SKM-1 (cell line): ENCODE measurements around the gene TUBA3D.
"Not testable (repeated sequence)": the region's sequence is repeated elsewhere in the genome, so short reads cannot be mapped to it uniquely, and the experiment has no call there.

Experiments
- DNase-seq: peaks from one replicate; lab custom pipeline; 2025; ENCODE audit not compliant: unreplicated experiment; lab: John Stamatoyannopoulos, UW

Gene TUBA3D

DNA sequence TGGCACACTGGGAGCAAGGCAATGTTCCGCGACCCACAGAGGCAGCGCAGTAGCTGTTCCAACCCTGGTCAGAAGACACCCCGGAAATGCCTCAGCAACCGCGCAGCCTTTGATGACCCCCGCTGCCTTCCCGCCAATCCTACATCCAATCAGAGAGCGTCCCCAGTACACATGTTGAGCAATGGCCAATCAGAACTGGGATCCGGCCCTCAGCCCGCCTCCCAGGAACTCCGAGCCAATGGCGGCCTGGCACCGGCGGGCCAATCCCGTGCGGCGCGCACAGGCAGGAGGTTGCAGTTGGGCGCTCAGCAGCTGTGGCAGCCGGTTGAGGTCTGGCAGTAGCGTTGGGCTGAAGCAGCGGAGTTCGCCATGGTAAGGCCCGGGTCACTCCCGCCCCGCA lies at the start of gene TUBA3D:
TUBA3D (plus strand) TSS at position 289 of the 400 bp plus-strand sequence; CDS start at position 370, 81 bp downstream.
- no peak for DNase-seq

DNA sequence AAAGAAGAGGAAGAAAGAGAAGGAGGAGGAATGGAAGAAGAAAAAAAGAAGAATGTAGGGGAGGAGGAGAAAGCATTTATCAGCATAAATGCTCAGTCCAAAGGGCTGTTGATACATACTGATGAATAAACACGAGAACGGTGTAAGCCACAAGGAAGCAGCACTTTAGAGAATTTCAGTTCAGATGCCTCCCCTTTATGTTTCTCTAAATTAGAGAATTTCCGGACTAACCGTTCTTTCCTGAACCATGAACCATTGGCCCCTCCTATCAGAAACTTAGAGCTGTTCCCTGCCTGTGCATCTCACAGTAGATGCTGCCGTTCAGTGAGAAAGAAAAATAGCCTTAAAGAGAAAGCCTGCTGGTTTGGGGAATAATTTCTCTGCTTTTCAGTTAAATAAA lies 49.2 kb upstream of the TUBA3D start:
- DNase-seq: no peak

- no peak for DNase-seq
Observed at GRCh38 chr2:131431336-131431735, 44.6 kb upstream of the TUBA3D start.

DNA sequence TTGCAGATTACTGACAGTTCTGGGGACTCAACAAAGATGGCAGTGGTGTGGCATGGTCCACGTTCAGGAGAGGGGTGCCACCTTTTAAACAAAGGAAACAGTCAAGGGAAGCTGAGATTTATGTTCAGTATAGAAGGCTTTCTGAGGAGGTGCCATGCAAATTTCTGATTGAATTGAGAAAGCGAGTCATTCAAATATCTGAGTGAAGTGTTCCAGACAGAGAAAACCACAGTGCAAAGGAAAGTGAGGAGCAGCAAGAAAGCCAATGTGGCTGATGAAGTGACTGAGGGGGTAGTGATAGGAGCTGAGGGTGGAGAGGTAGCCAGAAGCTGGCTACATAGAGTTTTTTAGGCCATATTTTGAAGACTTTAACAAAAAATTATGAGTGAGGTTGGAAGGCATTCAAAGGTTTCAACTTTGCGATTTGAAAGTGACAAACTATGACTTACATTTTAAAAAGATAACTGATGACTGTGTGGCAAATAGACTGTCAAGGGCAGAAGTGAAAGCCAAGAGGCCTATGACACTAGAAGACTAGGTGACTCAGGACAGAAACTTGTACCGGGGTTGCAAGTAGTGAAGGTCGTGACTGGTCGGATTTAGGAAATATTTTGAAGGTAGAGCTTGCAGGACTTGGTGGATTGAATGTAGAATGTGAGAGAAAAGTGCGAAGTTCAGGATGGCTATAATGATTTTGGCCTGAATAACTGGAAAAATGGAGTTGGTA lies 35.0 kb upstream of the TUBA3D start:
- not testable (repeated sequence) for DNase-seq

DNA sequence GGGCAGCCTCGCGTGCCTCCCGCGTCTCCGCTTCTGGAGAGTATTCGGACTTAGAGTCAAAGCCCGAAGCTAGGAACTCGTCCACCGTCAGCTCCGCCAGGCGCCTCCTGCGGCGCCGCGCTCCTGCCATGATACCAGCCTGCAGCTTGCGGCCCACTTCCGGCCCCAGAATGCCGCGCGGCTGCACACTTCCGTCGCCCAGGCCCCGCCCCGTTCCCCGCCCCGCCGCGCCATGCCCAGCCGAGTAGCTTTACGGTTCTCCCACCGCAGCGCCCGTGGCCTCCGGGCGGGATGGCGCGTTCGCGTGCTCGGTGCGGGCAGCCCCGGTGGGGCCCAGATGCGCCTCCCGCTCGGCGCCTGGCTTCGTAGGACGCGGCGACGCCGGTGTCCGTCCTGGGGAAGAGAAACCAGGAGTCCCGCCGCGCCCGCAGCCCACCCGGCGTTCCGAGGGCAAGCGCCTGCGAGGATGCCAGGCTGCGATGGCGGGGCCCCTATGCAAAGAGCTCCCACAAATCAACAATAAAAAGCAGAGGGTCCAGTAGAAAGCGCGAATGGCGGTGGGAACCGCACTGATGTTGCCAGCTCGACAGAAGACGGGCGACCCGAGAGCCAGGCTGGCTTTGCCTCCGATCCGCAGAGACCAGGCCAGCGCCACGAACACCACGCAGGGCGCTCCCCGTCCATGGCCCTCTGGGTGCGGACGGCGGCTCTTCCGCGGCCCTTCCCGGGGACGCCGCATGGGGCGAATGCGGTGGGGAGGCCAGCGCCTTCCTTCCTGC lies 31.0 kb upstream of the TUBA3D start:
- not testable (repeated sequence) for DNase-seq

DNA sequence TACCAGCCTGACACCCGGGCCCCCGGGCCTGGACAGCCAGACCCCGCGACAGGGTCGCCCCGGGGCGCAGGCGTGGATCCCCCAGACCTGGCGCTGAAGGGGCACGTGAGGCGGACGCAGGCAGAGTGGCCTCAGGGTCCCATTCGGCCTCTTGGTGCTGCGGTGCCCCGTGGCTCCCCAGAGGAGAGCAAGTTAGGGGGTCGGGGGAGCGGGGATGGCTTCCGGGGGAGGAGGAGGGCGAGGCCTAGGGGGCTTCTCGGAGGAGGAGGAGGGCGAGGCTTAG lies 30.5 kb upstream of the TUBA3D start:
- DNase-seq: not testable (repeated sequence)

GRCh38 chr2:131445896-131446295 lies 30.0 kb upstream of the TUBA3D start:
- DNase-seq: no peak

DNA sequence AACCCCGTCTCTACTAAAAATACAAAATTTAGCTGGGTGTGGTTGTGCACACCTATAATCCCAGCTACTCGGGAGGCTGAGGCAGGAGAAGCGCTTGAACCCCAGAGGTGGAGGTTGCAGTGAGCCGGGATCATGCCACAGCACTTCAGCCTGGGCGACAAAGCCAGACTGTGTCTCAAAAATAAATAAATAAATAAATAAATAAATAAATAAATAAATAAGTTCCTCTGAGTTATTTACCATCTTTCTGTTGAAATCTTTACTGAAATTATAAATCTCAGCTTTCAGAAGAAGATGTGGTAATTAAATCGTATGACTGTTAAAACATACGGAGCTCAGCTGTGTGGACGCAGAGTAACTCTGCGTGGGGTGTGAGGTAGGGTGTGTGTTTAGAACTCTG lies 27.9 kb upstream of the TUBA3D start:
- not testable (repeated sequence) for DNase-seq

- DNase-seq: not testable (repeated sequence)
Observed at GRCh38 chr2:131451265-131451949, 24.5 kb upstream of the TUBA3D start.

GRCh38 chr2:131454914-131455313 lies 21.0 kb upstream of the TUBA3D start:
- DNase-seq: not testable (repeated sequence)

- DNase-seq: not testable (repeated sequence)
Observed at GRCh38 chr2:131467722-131468121, 8.2 kb upstream of the TUBA3D start.

- DNase-seq: not testable (repeated sequence)
Observed at GRCh38 chr2:131470944-131471343, 5.0 kb upstream of the TUBA3D start.

DNA sequence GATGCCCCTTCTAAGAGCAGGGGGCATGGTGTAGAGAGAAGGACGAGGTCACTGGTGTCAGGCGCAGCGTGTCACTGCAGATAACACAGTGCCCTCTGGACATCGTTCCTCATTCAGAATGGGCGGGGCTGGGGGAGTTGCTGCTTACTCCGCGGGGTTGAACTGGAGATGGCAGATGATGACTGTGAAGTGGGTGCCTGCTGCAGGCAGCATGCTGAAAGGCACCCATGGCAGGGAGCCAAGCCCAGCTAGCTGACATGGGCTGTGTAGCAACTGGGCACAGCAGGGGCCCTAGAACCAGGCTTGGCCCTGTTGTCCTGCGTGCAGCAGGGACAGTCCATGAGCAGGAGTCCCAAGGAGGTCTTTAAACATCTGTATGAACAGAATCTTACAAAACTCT lies 4.3 kb upstream of the TUBA3D start:
- DNase-seq: not testable (repeated sequence)

DNA sequence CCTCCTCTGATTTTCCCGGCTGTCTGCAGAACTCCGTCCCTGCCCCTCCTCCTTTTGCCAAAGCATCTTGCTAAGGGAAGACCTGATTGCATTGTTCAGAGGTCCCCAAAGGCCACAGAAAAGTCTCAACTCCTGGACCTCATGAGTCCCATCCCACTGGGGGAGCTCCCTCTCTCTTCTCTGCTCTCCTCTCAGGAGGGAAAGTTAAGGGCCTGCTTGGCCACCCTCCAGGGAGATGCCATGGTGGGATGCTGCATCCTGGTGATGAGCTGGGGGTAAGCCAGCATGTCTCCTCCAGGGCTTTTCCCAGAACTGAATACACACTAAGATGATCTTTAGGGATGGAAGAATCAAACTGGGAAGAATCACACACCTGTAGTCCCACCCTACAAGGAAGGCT lies 2.7 kb upstream of the TUBA3D start:
- not testable (repeated sequence) for DNase-seq

DNA sequence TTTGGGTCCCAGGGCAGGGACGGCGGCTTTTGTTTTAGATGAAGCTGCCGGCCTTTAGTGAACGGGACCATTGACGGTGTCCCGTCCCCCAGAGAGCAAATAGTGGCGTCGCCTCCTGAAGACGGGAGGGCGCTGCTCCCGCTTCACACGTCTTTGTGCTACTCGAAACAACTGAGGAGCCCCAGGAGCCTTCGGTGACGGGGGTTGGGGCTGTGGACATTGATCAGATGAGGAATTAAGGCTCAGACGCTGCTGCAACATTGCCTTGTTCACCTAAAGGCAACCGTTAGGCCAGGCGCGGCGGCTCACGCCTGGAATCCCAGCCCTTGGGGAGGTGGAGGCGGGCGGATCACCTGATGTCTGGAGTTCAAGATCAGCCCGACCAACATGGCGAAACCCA lies 444 bp downstream of the TUBA3D start:
- not testable (repeated sequence) for DNase-seq

GRCh38 chr2:131477227-131477626 lies 1.3 kb downstream of the TUBA3D start:
- not testable (repeated sequence) for DNase-seq

DNA sequence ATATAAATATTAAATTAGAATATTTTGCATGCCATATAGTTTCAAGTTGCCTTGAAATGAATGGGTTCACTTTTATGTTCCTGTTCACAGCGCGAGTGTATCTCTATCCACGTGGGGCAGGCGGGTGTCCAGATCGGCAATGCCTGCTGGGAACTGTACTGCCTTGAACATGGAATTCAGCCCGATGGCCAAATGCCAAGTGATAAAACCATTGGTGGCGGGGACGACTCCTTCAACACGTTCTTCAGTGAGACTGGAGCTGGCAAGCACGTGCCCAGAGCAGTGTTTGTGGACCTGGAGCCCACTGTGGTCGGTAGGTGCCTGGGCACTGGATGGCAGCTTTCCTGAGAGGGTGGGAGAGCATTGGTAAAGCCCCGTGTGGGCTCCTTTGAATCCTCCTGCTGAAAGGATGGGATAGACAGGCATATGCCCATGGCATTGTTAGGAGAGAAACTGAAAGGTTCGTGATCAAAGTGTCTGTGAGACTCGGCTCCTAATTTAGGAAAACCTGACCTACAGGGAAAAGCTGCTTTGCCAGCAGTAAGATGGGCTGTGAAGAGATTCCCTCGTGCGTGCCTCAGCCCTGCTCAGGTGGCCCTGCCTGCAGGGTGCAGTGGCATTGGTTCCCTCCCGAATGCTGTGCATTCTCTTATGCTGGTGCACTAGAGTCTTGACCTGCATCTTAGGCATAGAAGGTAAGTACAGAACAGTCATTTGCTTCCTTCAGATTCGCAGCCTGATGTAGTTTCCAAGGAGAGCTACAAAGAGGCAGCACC lies 2.3 kb downstream of the TUBA3D start:
- DNase-seq: not testable (repeated sequence)

- not testable (repeated sequence) for DNase-seq
Observed at GRCh38 chr2:131478850-131479461, 3.0 kb downstream of the TUBA3D start.

DNA sequence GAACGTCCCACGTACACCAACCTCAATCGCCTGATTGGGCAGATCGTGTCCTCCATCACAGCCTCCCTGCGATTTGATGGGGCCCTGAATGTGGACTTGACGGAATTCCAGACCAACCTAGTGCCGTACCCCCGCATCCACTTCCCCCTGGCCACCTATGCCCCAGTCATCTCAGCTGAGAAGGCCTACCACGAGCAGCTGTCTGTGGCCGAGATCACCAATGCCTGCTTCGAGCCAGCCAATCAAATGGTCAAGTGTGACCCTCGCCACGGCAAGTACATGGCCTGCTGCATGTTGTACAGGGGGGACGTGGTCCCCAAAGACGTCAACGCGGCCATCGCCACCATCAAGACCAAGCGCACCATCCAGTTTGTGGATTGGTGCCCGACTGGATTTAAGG lies 4.4 kb downstream of the TUBA3D start:
- not testable (repeated sequence) for DNase-seq

DNA sequence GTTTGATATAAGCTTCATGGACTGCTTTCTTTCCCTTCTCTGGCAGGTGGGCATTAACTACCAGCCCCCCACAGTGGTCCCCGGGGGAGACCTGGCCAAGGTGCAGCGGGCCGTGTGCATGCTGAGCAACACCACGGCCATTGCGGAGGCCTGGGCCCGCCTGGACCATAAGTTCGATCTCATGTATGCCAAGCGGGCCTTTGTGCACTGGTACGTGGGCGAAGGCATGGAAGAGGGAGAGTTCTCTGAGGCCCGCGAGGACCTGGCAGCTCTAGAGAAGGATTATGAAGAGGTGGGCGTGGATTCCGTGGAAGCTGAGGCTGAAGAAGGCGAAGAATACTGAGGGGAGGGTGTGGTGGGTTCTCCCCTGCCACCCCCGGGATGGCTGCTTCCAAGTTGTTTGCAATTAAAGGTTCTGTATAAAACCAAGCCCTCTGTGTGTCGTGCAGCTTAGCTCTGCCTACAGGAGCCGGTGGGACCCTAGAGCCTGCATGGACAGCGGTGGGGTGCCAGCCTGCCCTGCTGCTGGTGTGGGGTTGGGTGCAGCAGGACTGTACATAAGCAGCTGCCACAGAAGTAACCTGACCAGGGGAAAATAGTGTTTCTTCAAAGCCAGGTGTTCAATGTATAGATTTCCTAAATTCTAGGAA lies 6.7 kb downstream of the TUBA3D start:
- not testable (repeated sequence) for DNase-seq
